HCT116 (cell line): ENCODE results near the gene TMEM51. TPM values are rescaled to one million over a fixed set of nuclear protein-coding genes. Genes with fewer than 3 reads are reported as not detected.
"Not testable (repeated sequence)": the region's sequence is repeated elsewhere in the genome, so short reads cannot be mapped to it uniquely, and the experiment has no call there.

Experiments used
- ATAC-seq: fragments of 200-7000 bp; cut with Tn5 transposase; 2 replicates; pipeline ENCODE4 v1.9.1; 2020; ENCODE audit warnings: mild to moderate bottlenecking, moderate library complexity
- BruUV-seq: library from RNA; stranded (reverse); fragments of 400-500 nt; replicated peaks from 2 replicates; lab custom pipeline; 2021; lab: Mats Ljungman, UMichigan
- CTCF ChIA-PET: fragments of 300-600 bp; sonication (Branson Sonifier 250); formaldehyde crosslinking; loops from one replicate; lab custom pipeline; 2021; ENCODE audit warnings: antibody characterized with exemption; lab: Charles Lee
- POLR2A ChIA-PET: fragments of 300-600, 350-600 bp; sonication (Branson Sonifier 250); formaldehyde crosslinking; loops from one replicate; lab custom pipeline; 2021; ENCODE audit warnings: antibody characterized with exemption; lab: Charles Lee
- RAD21 ChIA-PET, 2 experiments: fragments of 300-600 bp; sonication (Branson Sonifier 250); formaldehyde crosslinking; loops; one replicate each; lab custom pipeline; 2023; ENCODE audit warnings: low total read pairs in 2 of 2; ENCODE audit not compliant: uncharacterized antibody in 2 of 2, unreplicated experiment in 2 of 2, low non-redundant PET in 1 of 2; lab: Charles Lee
- DNase-seq: peaks from one replicate; pipeline ENCODE4 v3.0.0-alpha.2; 2010; ENCODE audit warnings: low read depth, low spot score
- H2AFZ ChIP-seq: fragments of 200-600 bp; shearing (Covaris generic), sonication (generic); 2 replicates; pipeline ENCODE4 v1.6.1; 2017; ENCODE audit warnings: low read depth, mixed run types, mixed read lengths, antibody characterized with exemption, low read length; ENCODE audit not compliant: poor library complexity, severe bottlenecking
- H3K27ac ChIP-seq: 2 replicates; pipeline ENCODE4 v1.5.1; 2012; ENCODE audit warnings: low read depth, low read length
- H3K27me3 ChIP-seq: fragments of 200-600 bp; sonication (generic); 2 replicates; pipeline ENCODE4 v1.6.1; 2016; ENCODE audit warnings: mixed run types, low read length, mixed read lengths; ENCODE audit not compliant: insufficient read depth
- H3K36me3 ChIP-seq, 2 experiments: fragments of 200-500 bp in 1 of 2; fragments of 200-600 bp in 1 of 2; sonication (Bioruptor generic) in 1 of 2; sonication (generic) in 1 of 2; 2 replicates each; pipeline versions ENCODE4 v1.5.1 to v1.6.1; 2014 to 2016; ENCODE audit warnings: low read length in 2 of 2, inconsistent platforms in 1 of 2, mixed read lengths in 1 of 2, mixed run types in 1 of 2; ENCODE audit not compliant: insufficient read depth in 2 of 2, control insufficient read depth in 1 of 2
- H3K4me1 ChIP-seq, 2 experiments: fragments of 200-600 bp in 1 of 2; sonication (generic) in 1 of 2; 2 replicates each; pipeline versions ENCODE4 v1.5.1 to v1.6.1; 2012 to 2017; ENCODE audit warnings: low read length in 2 of 2, inconsistent platforms in 1 of 2, mild to moderate bottlenecking in 1 of 2, mixed read lengths in 1 of 2, mixed run types in 1 of 2, moderate library complexity in 1 of 2; ENCODE audit not compliant: insufficient read depth in 2 of 2, control insufficient read depth in 1 of 2
- H3K4me2 ChIP-seq: fragments of 200-600 bp; sonication (generic); 2 replicates; pipeline ENCODE4 v1.6.1; 2017; ENCODE audit warnings: mixed run types, low read length, mixed read lengths
- H3K4me3 ChIP-seq, 2 experiments: fragments of 200-600 bp in 1 of 2; sonication (generic) in 1 of 2; replicated peaks in 1 of 2; 2 replicates each; pipeline ENCODE4 v1.5.1; 2011 to 2016; ENCODE audit warnings: low read length in 2 of 2, control low read depth in 1 of 2, low read depth in 1 of 2, mild to moderate bottlenecking in 1 of 2, mixed read lengths in 1 of 2, mixed run types in 1 of 2
- H3K79me2 ChIP-seq: fragments of 200-600 bp; sonication (generic); 2 replicates; pipeline ENCODE4 v1.6.1; 2017; ENCODE audit warnings: mild to moderate bottlenecking, mixed run types, low read length, moderate library complexity, mixed read lengths; ENCODE audit not compliant: insufficient read depth
- H3K9ac ChIP-seq: fragments of 200-600 bp; sonication (generic); 2 replicates; pipeline ENCODE4 v1.6.1; 2016; ENCODE audit warnings: low read length, mixed read lengths
- H3K9me2 ChIP-seq: fragments of 200-600 bp; sonication (generic), shearing (Covaris generic); 2 replicates; pipeline ENCODE4 v1.6.1; 2017; ENCODE audit warnings: mixed run types, mild to moderate bottlenecking, moderate library complexity; ENCODE audit not compliant: insufficient read depth
- H3K9me3 ChIP-seq, 2 experiments: fragments of 200-500 bp in 1 of 2; fragments of 200-600 bp in 1 of 2; sonication (Bioruptor generic) in 1 of 2; sonication (generic) in 1 of 2; 2 replicates each; pipeline ENCODE4 v1.6.1; 2014 to 2017; ENCODE audit warnings: low read length in 2 of 2, mixed read lengths in 2 of 2, inconsistent platforms in 1 of 2, low read depth in 1 of 2, mild to moderate bottlenecking in 1 of 2, mixed run types in 1 of 2, moderate library complexity in 1 of 2; ENCODE audit not compliant: control insufficient read depth in 1 of 2, insufficient read depth in 1 of 2
- H4K20me1 ChIP-seq: fragments of 200-600 bp; sonication (generic), shearing (Covaris generic); 2 replicates; pipeline ENCODE4 v1.6.1; 2017; ENCODE audit warnings: mixed run types, mild to moderate bottlenecking, moderate library complexity; ENCODE audit not compliant: insufficient read depth
- FOSL1 ChIP-seq: IDR thresholded peaks from 2 replicates; pipeline ENCODE4 v1.6.1; 2012; ENCODE audit warnings: low read depth
- POLR2AphosphoS5 ChIP-seq: IDR thresholded peaks from 2 replicates; pipeline ENCODE4 v1.6.1; 2011; ENCODE audit warnings: mild to moderate bottlenecking, low read depth, low read length, moderate library complexity
- SRF ChIP-seq: IDR thresholded peaks from 2 replicates; pipeline ENCODE4 v1.6.1; 2012; ENCODE audit warnings: low read depth
- intact Hi-C: fragments of 100-400 bp; cut with micrococcal nuclease; formaldehyde crosslinking; loops from 2 replicates; pipeline ENCODE4 v1.10.0; 2022
- total RNA-seq: library from RNA; stranded (reverse); gene quantifications from one replicate; pipeline ENCODE4 v1.2.1, GENCODE V29; 2021; ENCODE audit not compliant: unreplicated experiment
- TF ChIP-seq, protein P1 (sequence below): IDR thresholded peaks from 2 replicates; pipeline ENCODE4 v1.6.1; 2012

The TMEM51 gene
- total RNA-seq, 1 experiment from 2014 or later: 16.6 TPM

DNA sequence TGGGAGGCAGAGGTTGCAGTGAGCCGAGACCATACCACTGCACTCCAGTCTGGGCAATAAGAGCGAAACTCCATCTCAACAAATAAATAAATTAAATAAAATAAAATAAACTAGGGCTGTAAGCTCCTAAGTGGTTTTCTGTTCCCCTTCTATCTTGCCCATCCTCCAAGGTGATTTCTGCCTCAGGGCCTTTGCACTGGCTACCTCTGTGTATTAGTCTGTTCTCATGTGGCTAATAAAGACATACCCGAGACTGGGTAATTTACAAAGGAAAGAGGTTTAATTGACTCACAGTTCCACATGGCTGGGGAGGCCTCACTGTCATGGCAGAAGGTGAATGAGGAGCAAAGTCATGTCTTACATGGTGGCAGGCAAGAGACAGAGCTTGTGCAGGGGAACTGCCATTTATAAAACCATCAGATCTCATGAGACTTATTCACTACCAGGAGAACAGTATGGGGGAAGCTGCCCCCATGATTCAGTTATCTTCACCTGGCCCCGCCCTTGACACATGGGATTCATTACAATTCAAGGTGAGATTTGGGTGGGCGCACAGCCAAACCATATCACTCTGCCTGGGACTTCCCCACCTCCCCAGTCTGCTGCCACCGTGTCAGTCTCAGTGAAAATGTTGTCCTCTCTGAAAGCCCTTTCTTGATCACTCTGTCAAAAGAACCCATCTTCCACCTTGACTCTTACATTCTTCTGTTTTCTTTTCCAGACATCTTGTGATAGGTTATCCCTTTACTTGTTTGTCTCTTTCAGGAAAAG lies 22.0 kb downstream of the TMEM51 start:
- H3K9ac ChIP-seq, RAD21 ChIA-PET, H3K27me3 ChIP-seq, BruUV-seq, H2AFZ ChIP-seq, H3K4me3 ChIP-seq, ATAC-seq, intact Hi-C loops, H3K9me3 ChIP-seq, POLR2A ChIA-PET, CTCF ChIA-PET, DNase-seq, H3K36me3 ChIP-seq, H4K20me1 ChIP-seq, H3K9me2 ChIP-seq: not testable (repeated sequence)
- Histone ChIP-seq H3K79me2 (peaks cover 85% of the 10 kb centered on the region), H3K4me2 (peak overlapping the region; percentile 83; the same call in 1 of the 2 replicates), H3K4me1 (peaks cover 90 to 100% of the 10 kb centered on the region in 2 experiments), H3K27ac (peak overlapping the region; percentile 80)

DNA sequence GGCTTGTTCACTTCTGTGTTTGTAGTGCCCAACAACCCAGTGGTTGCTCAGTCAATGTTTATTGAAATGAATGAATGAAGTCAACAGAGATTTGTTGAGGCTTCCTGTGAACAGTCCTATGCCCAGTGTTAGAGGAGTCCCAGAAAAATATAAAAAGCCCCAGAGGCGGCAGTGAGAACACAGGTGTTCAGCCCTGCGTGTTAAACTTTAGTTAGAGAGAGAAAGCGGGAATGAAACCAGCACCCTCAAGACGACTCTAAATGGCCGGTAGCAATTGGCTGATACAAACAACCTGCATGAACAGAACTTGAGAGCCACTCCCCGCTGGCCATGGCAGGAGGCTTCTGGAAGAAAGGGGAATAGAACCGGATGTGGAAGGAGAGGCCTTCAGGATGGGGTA lies 22.6 kb downstream of the TMEM51 start:
- POLR2A ChIA-PET: no interaction called here
- CTCF ChIA-PET: no interaction called here

More for the DNA sequence above, 22.6 kb downstream of the TMEM51 start:
- H3K27me3 ChIP-seq: no peaks in the 10 kb centered on the region
- H3K9ac ChIP-seq: 0 out of 2 replicates have a peak overlapping the region, but pooled peaks have one; percentile 12
- no peaks in the 10 kb centered on the region for H3K9me2 ChIP-seq
- H3K4me2 ChIP-seq: peak overlapping the region; percentile 83
- no peak for TF ChIP-seq SRF
- no peak for TF ChIP-seq FOSL1
- TF ChIP-seq POLR2AphosphoS5: no peak
- TF ChIP-seq, protein P1, sequence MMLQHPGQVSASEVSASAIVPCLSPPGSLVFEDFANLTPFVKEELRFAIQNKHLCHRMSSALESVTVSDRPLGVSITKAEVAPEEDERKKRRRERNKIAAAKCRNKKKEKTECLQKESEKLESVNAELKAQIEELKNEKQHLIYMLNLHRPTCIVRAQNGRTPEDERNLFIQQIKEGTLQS: no peak
- TF ChIP-seq, all 23 proteins: peak for 0
- RAD21 ChIA-PET: no interaction called here
- no TSS peak for BruUV-seq
- DNase-seq (no peak), ATAC-seq (no peak)
- Histone ChIP-seq H3K4me3 (no peak overlapping the region), H4K20me1 (peaks cover 4% of the 10 kb centered on the region; the same call in 1 of the 2 replicates), H3K36me3 (no peaks in the 10 kb centered on the region), H3K4me1 (peaks cover 95 to 100% of the 10 kb centered on the region in 2 experiments), H2AFZ (no peak overlapping the region), H3K9me3 (no peaks in the 10 kb centered on the region), H3K79me2 (peaks cover 87% of the 10 kb centered on the region), H3K27ac (no peak overlapping the region)
- intact Hi-C loops: no loop called here
